Myocyte (in vitro differentiated cells): Measurements from ENCODE around the gene CACNB4. TPM values are rescaled to one million over a fixed set of nuclear protein-coding genes. Genes with fewer than 3 reads are reported as not detected.
A peak's percentile ranks its signal among the peaks of the same experiment; 100 is the strongest.
"Not testable (repeated sequence)": the region's sequence is repeated elsewhere in the genome, so short reads cannot be mapped to it uniquely, and the experiment has no call there.

ENCODE experiments used
- DNase-seq: peaks from one replicate; pipeline ENCODE4 v3.0.0-alpha.2; 2012; ENCODE audit warnings: low read depth
- total RNA-seq: library from RNA; depleted of rRNA; stranded (reverse); fragments of >200 nt; gene quantifications from 2 replicates; pipeline ENCODE4 v1.2.3, GENCODE V29; 2014

Gene CACNB4
- total RNA-seq, 1 donor from 2014 or later = 0.91 TPM

DNA sequence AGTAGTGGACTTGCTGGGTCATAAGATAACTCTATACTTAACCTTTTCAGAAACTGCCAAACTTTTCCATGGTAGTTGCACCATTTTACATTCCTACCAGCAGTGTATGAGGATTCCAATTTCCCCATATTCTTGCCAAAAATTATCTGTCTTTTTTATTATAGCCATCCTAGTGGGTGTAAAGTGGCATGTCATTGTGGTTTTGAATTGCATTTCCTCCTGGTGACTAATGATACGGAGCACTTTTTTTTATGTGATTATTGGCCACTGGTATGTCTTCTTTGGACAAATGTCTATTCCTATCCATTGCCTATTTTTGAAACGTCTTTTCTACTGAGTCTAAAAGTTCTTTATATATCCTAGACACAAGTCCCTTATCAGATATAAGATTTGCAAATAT, 44.3 kb downstream of the CACNB4 start:
- peak; percentile 62 for DNase-seq

DNA sequence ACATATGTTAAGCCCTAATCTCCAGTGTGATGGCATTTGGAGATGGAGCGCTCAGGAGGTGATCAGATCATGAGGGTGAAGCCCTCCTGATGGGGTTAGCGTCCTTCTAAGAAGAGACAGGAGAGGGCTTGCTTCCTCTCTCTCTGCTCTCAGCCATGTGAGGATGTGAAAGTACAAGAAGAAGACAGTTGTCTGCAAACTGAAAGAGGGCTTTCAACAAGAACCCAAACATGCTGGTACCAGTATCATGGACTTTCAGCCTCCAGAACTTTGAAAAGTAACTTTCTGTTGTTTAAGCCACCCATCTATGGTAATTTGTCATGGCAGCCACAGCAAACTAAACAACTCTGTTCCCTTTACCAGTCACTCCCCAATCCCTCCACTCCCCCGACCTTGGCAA, 47.4 kb downstream of the CACNB4 start:
- no peak for DNase-seq

DNA sequence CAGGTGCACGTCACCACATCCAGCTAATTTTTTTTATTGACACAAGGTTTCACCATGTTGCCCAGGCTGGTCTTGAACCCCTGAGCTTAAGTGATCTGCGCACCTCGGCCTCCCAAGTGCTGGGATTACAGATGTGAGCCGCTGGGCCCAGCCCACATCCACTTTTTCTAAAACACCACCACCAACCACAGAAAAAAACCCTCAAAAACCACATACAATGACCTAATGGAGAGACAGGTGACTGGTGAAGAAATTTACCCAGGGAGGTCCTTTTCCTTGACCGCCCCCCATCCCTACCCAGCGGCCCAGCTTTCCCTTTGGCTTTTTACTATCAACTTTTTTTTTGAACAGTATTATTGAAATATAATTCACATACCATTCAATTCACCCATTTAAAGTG, 47.9 kb downstream of the CACNB4 start:
- peak; percentile 16 for DNase-seq

DNA sequence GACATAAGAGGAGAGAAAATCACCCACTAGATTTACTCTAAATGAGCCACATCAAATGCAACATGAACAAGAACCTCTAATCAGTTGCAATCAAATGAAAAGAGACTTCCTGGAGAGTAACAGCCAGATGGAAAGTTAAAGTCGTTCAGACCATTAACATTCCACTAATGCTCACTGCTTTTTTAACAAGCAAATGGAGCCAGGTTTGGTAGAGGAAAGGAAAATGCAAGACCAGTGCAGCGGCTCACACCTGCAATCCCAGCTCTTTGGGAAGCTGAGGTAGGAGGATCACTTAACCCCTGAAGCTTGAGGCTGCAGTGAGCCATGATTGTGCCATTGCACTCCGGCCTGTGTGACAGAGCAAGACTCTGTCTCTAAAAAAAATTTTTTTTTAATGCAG, 48.5 kb downstream of the CACNB4 start:
- DNase-seq = no peak

DNA sequence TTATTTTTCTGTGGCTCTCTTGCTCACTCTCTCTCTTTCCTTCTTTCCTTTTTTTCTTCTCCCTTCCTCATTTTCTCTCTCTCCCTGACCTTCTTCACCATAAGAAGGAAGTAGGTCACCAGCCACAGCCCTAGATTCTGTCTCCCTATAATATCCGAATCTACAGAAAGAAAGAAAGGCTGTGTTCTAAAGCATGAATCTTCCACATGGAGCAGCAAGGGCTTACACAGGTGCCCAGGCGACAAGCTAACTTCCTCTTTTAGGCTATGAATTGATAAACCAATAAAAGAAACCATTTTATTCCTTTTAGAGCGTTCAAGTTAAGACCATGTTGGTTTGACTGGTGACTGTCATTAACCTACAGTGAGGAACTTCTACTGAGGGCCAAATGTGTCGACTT, 49.3 kb downstream of the CACNB4 start:
- DNase-seq = no peak

DNA sequence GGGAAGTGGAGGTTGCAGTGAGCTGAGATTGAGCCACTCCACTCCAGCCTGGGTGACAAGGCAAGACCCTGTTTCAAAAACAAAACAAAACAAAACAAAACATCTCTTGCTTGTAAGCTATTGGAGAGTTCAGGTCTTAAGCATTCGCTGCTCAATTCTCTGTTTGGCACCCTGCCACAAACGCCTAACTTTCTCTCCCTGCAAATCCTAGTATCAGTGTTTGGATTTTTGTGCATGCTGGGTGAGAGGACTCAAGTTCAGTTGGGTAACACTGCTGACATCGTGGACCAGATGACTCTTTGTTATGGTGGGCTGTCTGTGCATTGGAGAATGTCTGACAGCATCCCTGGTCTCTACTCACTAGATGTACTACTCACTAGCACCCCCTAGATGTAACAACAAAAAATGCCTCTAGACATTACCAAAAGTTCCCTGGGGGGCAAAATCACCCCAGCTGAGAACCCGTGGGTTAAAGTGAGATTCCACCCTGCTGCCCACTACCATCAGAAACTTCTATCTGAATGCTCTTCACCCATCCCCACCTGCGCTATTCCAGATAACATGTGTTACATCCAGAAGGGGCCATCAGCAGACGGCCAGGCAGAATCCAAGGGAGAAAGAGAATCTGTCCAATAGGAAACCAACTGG, 50.9 kb downstream of the CACNB4 start:
- DNase-seq = no peak

DNA sequence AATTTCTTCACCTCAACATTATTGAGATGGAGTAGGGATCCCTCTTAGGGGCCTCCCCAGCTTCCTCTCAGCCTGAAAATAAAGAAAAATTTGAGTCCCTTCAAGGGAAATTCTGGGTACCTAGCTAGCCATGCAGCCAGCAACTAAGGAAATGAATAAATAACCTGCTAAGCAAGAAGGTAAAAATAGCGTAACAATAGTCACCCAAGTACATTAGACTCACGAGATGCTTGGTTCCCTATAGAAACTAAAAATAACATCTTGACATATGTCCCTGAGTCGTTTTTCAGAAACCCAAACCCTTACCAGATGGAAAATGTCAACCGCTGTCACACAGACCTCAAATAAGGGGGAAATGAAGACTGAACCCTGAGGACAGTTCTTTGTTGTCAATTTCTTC, 51.9 kb downstream of the CACNB4 start:
- no peak for DNase-seq

DNA sequence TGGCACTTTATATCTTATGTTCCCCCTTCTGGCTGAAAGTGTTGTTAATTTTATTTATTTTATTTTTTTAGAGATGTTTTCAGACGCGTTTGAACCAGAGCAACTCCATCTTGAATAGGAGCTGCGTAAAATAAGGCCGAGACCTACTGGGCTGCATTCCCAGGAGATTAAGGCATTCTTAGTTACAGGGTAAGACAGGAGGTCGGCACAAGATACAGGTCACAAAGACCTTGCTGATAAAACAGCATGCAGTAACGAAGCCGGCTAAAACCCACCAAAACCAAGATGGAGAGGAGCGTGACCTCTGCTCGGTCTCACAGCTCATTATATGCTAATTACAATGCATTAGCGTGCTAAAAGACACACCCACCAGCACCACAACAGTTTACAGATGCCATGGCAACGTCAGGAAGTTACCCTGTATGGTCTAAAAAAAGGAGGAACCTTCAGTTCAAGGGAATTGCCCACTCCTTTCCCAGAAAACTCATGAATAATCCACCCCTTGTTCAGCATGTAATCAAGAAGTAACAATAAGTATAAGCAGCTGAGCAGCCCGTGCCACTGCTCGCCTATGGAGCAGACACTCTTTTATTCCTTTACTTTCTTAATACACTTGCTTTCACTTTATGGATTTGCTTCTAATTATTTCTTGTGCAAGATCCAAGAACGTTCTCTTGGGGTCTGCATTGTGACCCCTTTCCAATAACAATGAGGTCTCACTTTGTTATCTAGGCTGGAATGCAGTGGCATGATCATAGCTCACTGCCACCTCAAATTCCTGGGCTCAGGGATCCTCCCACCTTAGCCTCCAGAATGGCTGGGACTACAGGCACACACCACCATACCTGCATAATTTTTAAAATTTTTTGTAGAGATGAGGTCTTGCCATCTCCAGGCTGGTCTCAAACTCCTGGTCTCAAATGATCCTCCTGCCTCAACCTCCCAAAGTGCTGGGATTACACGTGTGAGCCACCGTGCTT, 55.9 kb downstream of the CACNB4 start:
- no peak for DNase-seq

DNA sequence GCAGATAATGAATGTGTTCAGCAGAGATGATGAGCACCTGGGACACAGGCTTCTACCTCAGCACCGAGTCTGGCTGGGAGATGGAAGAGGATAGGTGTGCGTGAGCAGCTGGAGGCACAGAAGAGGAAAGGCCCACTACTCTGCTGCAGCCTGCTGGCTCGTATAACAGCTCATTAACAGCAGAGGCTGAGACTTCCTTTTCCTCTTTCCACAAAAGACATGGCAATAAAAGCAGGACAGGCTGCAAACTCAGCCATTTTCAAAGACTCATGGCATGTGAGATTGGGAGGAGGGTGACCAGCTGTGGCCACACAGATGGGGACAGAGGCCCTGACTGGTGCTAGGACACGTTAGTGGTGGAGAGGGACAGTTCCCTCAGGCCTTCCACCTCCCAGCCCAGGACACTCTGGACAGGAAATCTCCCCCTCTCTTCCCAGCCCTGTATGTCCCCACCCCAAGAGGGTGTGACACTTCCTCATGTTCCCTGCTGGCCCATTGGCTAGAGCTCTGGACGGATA, 60.3 kb downstream of the CACNB4 start:
- DNase-seq = no peak

DNA sequence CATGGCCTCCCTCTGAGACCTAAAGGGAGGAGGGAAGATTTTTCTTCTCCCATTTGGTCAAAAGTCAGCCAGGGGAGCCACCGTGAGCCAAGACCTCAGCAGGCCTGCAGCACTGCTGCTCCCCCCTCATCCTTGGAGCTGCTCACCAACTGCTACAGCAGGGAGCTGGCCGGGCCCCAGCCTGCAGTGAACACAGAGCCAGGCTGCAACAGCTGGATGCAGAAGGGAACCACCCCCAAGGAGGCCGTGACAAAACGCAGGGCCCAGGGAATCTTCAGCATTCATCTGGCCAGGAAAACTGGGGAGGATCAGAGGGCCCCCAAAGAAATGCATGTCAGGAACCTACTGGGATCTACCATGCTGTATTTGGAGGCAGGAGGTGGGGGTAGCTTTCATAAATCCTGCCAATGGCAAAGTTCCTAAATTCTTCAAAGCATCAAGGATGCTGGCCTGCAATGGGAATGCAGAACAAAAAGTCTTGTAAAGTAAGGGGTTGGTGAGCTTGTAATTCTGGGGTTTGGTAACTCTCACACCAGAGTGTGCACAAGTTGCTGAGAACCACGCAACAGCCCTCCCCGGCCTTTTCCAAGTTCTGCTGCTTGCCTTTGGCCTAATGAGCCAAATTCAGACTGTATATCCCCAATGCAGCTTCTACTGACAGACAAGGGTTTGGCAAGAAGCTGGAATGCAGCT, 61.0 kb downstream of the CACNB4 start:
- DNase-seq = peak; percentile 30

DNA sequence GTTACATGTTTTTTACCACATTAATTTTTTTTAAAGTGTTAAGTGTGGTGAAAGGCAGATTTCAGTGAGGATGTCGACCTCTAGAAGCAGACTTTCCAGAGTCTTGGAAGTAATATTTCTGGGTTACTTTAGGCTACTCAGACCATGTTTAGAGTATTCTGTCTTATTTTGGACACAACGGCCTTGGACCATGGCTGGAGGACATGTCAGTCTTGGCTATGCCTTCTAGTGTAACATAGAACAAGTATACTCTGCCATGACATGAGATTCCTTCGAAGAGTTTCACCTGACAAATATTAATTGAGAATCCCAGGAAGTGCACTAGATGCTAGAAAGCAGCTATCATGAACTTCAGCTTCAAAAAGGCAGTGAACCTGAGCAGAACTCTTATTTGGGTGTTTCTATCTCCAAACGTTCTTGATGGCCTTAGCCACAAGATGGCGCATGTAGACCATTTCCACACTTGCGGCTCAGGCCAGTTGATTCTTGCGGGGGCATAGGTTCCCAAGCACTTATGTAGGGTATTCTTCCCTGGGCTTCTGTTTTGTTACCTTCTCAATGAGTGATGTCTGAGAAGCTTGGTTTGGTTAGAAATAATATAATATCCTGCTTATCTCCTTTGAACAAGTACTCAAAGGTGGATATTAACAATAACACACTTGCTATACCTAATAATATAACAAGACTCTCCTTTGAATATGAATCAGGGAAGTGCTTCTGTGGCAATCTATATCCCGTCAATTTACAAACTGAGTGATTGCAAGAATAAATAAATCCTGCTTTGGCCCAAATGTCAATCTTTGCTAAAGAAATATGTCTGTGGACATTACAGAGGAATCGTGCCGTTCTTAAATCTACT, 62.0 kb downstream of the CACNB4 start:
- peak; percentile 77 for DNase-seq

DNA sequence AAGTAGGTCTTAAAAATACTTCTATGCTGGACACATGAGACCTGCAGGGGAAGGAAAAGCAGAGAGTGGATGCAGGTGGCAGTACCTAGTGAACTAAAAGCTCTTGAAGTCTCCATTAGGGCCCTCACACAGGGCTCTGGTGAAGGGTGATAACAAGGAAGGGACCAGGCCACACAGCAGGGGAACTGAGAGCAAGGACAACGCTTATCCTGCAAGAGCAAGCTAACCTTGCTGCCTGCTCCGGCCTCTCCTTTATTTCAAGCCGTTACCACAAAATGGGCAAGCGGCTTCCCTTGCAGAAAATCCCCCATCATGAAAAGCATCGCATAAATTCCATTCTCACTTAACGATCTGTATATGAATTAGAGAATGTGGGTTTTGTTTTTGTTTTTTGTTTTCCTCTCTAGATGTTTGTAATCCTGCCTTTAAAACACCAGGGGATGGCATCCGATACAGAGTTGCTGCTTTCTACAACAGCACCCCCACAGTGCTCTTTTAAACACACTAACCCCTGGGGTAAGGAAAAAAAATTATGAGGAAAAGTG, 64.5 kb downstream of the CACNB4 start:
- DNase-seq = no peak

DNA sequence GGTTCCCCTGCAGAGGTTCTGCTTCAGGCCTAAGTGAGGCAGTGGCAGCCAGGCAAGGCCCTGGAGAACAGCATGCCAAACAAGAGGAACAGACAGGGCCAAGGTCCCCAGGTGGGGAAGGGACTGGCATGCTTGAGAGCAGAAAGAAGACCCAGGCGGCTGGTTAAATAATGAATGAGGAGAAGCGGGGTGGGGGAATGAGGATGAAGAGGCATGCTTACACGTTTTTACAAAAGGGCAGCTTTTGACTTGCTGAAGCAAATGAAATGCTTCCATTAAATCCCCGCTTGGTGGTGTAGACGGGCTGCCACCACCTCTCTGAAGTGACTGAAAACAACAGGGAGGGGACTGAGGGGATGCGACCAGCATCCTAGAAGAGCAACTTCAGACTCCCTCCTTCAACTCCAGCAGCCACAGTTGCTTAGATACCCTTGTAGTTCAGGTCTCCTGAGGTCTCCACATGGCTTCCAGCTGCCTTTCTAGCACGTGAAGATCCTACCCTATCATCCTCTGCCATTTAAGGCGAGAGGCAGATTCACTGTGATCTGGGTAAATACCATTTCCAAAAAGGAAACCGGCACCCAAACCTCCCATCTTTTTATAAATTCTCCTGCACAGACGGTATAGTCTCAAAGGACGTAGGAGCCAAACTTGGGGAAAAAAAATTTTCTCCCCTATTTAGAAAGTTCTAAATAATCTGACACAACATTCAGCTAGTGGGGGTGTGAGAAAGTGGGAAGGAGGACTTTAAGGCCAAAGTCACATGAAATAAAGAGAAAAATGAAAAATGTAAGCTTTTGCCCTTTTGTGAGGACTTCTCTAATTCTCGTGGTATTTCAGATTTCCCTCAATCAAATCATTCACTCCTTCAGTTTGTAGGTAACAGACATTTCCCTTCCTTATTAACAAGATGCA, 65.6 kb downstream of the CACNB4 start:
- DNase-seq = no peak

DNA sequence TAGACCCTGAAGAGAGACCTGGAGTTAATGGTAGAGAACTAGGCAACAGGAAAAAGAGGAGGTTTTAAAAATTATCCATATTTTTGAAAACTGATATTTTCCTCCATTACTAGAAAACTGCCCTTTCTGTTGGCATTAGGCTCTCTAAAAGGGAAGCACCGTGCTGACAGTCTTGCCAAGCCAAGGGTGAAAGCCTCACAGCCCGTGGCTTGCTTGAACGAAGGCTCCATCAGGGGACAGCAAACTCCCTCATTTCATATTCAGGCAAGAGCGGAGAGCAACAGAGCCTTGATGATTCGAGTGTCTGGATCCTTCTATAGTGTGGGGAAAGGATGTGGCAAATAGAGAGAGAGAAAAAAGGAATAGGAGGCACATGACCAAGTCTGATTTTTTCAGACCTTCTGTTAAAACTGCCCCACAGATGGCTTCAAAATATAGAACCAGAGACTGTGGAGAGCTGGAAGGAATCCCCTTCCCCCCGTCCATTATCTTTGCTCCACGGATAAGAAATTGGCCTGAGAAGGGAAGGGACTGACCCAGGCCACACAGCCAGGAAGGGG, 67.0 kb downstream of the CACNB4 start:
- no peak for DNase-seq

DNA sequence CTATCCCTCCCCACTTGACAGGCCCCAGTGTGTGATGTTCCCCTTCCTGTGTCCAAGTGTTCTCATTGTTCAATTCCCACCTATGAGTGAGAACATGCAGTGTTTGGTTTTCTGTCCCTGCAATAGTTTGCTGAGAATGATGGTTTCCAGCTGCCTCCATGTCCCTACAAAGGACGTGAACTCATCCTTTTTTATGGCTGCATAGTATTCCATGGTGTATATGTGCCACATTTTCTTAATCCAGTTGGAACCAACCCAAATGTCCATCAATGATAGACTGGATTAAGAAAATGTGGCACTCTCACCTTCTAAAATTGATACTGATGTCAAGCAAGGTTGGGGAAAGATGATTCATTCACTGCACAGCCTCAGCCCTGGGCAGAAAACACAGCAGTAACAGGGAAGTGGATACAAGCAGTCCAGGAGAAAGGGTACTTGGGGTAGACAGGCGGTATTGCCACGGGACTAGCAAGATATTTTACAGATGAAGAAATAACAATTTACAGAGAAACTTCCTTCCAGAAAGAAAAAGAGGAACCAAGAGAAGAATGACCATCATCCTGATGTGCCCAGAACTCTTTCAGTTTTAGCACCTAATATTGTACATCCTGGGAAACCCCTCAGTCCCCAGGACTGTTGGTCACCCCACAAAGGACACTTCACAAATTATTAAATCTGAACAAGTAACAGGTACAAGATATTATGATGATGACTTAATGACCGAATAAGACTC, 68.1 kb downstream of the CACNB4 start:
- not testable (repeated sequence) for DNase-seq

DNA sequence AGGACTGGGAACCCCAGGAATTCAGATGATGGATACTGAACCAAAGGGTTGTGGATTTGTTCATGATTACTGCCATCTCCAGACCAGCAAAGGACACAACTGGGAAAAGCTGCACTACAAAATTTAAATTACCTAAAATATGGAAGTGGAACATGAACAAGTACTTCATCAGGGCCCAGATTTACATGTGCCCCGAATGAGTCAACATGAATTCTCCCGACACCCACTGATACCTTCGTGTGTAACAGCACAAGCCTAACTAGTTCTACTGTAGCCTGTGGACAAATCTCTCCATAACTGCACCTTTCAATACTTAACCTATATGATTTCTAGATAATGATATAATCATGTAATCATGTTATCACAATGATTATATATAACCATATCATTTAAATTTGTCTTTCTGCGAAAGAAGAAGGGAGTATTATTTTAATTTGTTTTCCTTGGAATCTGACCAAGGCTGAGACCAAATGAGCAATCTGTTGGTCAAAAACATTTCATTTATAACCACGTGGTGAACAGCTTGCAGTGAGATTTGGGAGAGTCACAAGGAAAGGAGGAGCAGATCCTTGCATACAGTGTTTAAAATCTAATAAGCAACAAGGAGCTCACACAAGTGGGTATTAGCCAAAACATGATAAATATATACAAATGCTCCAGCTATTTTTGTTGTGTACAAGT, 70.5 kb downstream of the CACNB4 start:
- peak; percentile 18 for DNase-seq

DNA sequence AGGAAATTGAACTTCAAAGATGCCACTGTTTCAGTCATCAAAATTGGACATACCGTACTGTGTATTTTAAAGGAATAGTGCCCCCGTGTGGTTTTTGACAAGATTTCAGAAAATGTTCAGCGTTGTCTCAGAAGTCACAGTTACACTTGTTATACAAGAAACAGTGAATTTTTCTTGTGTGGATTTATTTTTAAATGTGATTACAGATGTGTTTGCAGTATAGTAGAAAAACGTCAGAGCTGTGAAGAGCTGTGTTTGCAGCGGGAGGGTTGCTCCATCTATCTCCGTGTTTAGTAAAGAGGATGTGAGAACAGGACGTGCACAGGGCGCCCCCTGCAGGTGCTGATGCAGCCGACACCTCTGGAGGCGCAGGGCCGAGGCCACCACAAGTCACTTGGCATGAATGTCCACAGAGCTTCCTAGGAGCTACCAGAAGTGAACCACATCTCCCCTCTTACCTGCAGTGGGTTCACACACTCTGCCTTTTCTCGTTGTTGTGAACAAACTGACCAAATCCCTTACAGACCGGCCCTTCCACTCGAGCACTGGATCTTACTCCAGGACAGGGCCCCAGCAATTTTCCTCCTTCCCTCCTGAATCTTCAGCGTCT, 73.1 kb downstream of the CACNB4 start:
- DNase-seq = peak; percentile 84
